ENCODE results near the gene OLFML1.
A peak's percentile ranks its signal among the peaks of the same experiment; 100 is the strongest.

OLFML1 gene

DNA sequence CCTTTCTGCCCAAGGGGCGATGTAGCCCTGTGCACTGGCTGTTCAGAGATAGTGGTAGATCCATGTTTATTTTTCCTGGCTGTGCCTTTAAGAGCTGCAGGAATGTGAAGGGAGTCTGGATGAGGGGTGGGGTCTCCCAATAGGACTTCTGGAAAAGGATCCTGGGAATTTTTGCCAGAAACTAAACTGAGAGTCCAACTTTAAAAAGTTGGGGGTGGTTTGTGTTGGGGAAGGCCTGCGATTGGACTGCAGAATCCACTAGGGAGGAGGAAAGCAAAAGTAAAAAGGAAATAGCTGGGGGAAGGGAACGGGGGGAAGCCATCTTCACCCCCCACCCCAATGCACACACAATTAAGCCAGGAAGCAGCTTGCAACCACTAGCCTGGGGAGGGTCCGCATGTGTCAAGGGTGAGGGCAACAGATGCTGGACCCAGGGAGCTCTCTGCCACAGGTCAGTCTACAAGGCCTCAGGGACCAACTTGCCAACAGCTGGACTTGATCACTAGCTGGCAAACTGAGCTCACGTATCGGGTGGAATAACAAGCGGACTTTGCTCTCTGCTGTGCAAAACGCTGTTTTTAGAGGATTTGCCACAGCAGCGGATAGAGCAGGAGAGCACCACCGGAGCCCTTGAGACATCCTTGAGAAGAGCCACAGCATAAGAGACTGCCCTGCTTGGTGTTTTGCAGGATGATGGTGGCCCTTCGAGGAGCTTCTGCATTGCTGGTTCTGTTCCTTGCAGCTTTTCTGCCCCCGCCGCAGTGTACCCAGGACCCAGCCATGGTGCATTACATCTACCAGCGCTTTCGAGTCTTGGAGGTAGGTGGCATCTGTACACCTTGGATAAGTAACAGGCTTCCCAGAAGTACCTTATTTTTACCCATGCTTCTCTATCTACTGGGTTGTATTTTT is at the start of gene OLFML1:
OLFML1 (plus strand) TSS at position 321 of the 912 bp plus-strand sequence; CDS start at position 691, 370 bp downstream.
- no peak for DNase-seq

DNA sequence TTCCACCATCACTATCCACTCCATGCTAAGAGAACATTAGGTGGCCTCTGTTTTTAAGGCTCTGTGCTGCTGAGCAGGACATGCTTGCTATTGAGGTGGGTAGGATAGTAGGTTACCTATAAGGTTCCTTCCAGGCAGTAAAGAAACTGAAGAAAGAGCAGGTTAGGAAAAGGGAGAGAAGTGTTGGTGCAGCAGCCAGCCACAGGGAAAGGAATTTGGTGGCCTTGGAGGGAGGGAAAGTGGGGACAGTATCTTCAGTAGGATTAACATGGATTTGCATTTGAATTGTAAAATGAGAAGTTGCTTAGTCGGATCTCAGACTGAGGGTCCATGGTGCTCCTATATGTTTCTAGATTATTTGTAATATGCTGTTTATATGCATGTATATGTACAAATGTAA is 49.2 kb upstream of the OLFML1 start:
- no peak for DNase-seq

DNA sequence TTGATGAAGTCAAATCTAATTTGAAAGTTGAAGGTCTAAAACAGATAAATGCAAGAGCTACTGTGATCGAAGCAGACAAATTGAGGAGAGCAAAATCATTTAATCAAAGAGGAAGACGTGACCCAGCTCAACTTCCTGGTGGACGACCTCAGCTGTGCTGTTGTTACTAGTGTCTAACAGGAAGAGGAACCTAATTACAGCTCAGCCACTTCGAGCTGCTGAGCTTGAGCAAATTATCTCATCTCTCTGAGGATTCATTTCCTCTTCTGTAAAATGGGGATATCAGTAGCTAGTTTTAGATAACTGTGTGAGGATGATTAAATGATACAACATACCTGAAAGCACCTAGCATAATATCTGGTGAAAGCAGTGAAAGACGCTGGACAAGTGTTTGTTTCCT is 48.6 kb upstream of the OLFML1 start:
- no peak for DNase-seq

- no peak for DNase-seq
These were observed 47.6 kb upstream of the OLFML1 start for GRCh38 chr11:7437696-7438095.

DNA sequence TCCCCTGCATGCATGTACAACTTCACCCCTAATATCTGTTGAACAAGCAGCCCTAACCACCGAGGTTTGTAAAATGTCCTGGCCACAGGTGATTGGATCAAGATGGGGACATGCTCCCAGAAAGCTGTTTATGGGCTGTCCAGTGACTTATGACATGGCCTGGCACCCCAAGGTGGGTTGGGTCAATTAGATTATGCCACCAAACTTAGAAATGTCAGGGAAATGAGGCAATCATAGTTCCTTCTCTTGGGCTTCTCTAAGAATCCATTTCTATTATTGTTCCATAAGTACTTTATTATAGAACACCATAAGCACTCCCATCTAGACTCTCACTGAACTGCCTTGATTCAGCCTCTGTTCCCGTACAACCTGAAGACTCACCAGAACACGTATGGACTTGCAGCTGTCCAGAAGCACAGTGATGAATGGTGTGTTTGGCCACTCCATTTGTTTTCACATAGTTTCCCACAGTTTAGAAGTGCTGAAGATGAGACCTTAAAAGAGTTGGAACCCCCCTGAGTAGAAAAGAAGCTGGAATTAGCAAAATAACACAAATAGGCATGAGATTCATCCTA is 45.5 kb upstream of the OLFML1 start:
- DNase-seq: no peak

DNA sequence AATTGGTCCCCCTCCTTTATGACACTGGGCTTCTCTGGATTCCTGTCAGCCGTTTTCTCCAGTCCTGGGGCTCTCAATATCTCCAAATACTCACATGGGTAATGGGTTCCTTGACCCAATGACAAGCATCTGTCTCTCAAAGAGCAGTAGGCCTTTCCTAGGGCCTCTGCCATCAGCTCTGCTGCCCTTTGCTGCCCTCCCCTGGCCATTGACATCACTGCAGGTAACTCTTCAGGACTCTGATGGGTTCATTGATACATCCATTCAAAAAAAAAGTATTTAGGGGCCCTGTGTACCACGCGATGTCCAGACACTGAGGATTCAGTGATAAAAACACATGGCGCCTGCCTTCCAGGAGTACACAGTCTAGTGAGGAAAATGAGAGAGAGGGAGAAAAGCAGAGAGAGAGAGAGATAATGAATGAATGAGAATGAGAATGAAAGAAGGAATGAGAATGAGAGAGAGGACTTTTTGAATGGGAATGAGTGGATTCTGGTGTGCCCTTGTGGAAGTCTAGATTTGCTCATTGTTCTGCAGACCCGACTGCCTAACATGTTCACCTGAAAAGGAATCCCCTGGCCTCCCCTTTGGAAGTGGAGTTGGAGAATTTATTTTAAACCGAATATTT is 42.6 kb upstream of the OLFML1 start:
- DNase-seq: peak; percentile 11

- no peak for DNase-seq
These were observed 41.0 kb upstream of the OLFML1 start for GRCh38 chr11:7444091-7444981.

DNA sequence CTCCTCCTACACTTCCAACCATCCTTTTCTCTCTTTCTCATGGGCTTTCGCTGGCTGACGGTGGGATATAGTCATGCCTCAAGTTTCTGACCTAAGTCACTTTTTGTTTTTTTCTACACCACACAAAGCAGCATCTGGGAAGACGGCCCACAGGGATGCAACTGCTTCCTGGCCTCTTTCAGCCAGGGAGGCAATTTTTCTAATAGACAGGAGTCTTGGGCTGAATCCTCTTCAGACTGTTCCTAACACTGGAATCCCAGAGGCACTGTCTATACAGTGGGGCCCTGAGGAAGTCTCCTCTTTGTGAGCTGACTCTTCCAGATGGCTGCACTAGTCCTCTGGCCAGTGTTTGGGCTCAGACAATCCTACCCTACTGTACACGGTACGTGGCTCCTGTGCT is 39.7 kb upstream of the OLFML1 start:
- no peak for DNase-seq

GRCh38 chr11:7448201-7448600 is 37.1 kb upstream of the OLFML1 start:
- no peak for DNase-seq

GRCh38 chr11:7449211-7449840 is 36.0 kb upstream of the OLFML1 start:
- DNase-seq: no peak

DNA sequence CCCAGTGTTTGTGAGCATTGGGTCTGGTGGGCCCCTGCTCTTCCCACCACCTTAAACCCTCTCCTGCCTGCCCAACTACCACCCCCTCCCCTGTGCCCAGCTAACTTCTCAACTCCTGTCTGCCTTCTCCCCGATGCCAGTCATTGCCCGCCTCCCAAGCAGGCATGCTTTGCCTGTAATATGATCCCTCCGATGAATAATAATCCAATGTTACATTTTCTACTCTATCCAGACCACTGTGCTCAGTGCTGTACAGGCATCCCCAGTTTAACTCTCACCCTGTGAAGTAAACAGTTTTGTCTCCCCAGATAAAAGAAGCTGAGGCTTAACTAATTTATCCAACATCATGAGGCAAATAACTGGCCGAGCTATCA is 35.5 kb upstream of the OLFML1 start:
- DNase-seq: no peak

DNA sequence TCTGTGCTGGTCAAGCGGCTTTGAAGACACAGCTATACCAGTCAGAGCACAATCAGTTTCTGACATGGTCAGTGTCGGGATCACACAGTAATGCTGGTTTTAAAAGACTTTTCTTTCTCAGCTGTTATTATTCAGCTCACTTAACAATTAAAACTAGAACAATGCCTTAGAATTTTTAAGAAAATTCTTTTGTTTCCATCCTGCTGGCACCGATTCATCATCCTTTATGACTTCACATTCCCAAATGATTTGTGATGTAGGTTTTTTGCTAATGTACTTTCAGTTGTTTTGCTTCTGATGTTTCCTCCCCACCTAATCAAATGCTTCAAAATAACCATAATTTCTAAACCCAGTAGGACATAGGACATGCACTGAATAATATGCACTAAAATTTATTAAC is 34.5 kb upstream of the OLFML1 start:
- DNase-seq: no peak

- DNase-seq: no peak
These were observed 33.8 kb upstream of the OLFML1 start for GRCh38 chr11:7451520-7451919.

DNA sequence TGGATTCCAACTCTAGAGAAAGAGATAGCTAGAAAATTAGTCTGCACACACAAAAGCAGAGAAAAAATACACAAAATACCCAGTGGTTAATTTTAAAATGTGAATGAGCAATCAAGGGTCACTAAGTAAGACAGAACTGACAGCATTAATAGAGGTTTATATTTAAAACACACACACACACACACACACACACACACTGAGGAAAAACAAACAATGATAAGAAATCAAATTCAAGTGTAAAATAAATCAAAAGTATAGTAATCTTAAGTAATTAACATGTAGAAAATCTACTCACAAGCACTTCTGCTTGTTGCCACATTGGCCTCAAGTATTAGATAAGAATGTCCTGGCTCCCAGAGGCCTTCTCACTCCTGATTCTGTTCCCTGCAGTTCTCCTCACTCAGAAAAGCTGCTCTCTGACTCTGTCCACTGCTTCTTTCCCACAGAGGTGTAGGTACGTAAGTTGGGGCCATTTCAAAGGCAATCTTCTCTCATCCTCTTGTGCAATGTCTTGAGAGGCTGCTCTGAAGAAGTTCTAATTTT is 33.3 kb upstream of the OLFML1 start:
- DNase-seq: no peak

DNA sequence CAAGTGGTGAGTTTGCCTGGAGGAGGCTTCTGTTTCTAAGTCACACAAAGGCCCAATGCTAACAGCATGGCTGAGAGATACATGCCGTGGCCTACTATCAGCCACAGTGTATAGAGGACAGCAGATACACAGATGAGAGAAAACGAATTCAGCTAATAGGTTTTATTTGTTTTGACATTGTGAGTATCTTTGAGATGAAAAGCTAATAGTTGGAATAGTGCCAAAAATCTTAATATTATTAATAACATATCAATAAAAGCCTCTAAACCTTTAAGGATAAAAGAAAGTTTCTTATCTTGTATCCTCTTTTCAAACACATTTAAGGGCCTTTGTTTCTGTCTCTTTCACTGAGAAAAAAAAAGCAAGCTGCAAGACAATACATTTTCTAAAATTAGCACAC is 30.5 kb upstream of the OLFML1 start:
- no peak for DNase-seq

GRCh38 chr11:7457211-7457610 is 28.1 kb upstream of the OLFML1 start:
- DNase-seq: no peak

DNA sequence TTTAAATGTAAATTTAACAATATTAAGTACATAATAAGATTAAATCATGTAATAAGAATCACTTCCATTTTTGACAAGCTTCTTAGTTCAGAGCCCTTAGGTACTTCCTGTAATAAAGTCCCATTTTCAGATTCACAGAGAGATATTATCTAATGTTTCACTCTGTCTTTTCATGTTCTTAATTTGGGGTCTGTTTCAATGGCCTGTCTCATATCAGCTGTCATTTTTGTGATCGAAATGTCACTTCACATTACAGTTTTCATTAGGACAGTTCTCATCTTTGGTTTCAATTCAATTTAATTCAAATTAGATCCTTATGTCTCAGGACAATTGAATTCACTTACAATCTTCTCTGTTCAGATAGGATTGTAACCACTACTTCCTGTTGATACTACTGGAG is 22.6 kb upstream of the OLFML1 start:
- no peak for DNase-seq

DNA sequence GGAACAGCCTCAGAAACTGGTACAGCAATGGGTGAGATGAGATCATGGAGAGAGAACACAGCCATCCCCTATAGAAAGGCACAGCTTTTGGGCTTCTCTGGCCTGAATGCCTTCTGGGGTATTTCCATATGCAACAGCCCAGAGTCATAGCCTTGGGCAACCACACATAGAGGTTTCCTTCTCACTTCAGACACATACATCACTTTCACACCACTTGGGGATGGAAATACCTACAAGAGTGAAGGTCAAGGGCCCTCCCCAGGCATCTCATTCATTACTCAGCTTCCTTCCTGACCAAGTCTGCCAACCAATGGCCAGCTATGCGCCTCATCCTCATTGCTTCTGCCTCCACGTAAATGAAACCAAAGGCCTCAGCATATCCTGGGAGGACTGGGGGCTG is 17.7 kb upstream of the OLFML1 start:
- no peak for DNase-seq

DNA sequence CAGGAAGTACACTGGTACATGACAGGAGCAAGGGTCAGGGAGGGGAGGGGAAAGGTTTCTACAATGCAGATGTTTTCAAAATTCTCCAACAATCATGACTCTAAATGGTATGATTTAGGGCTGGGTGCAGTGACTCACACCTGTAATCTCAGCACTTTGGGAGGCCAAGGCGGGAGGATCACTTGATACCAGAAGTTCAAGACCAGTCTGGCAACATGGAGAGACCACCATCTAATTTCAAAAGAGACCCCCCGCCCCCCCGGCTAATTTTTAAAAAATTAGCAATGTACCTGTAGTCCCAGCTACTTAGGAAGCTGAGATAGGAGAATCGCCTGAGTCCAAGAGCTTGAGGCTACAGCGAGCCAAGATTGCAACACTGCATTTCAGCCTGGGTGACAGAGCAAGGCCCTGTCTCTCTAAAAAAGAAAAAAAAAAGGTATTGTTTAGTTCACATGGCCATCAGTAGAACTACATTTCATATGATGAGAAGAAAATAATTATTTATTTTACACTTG is 15.9 kb upstream of the OLFML1 start:
- no peak for DNase-seq

- no peak for DNase-seq
These were observed 14.2 kb upstream of the OLFML1 start for GRCh38 chr11:7471071-7471470.

- no peak for DNase-seq
These were observed 11.6 kb upstream of the OLFML1 start for GRCh38 chr11:7473717-7474116.

GRCh38 chr11:7480113-7480512 is 5.2 kb upstream of the OLFML1 start:
- no peak for DNase-seq

Data from NCI-H2227 treated with DMSO at 0.1 percent for 48 hours (cell line).